Measurements from ENCODE around the gene AGK. TPM values are rescaled to one million over a fixed set of nuclear protein-coding genes. Genes with fewer than 3 reads are reported as not detected.

AGK gene
- total RNA-seq, 1 experiment from 2014 or later: 44.1 TPM

DNA sequence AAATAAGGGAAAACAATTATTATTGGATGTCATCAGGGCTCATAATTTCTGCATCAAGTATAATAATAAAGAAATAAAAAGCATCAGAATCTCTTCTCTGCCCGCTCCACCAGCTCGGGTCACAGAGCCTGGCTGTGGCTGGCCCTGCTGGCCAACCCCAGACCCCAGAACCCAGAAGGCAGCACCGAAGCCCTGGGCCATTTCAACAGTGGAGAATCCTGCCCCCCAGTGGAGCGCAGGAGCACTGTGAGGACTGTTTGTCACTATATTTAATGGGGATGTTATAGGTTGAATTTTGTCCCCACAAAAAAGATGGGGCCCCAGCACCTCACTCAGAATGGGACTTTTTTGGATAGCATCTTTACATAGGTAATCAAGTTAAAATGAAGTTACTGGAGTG, 123.5 kb downstream of the AGK start:
- BruUV-seq (replicated peaks): no TSS peak
- H3K9me2 ChIP-seq (ENCODE audit: insufficient read depth): no peaks in the 10 kb centered on the region
- ChIA-PET CTCF (interaction anchor here (0.5 to 1.6 kb wide), 2 partner anchors 11 to 20 kb away, joined by 4 read pairs; no protein-coding TSS in a partner anchor), POLR2A (ENCODE audit: unreplicated experiment) (interaction anchor here (0.6 kb wide), 2 partner anchors 26 to 59 kb away, joined by 4 to 6 read pairs; no protein-coding TSS in a partner anchor)
- no peaks in the 10 kb centered on the region for H4K20me1 ChIP-seq (ENCODE audit: insufficient read depth)
- H3K4me1 ChIP-seq (replicated peaks; ENCODE audit: insufficient read depth): no peaks in the 10 kb centered on the region; the same call in 1 of the 2 replicates
- intact Hi-C loops (cut with micrococcal nuclease; ENCODE audit: unreplicated experiment): loop anchor here (1.0 to 2.0 kb wide), 2 partner anchors 11 to 22 kb away; no protein-coding TSS in a partner anchor
- H3K4me3 ChIP-seq: no peak overlapping the region
- H3K36me3 ChIP-seq (ENCODE audit: low read depth): peaks cover 9% of the 10 kb centered on the region; the same call in 1 of the 2 replicates
- no peaks in the 10 kb centered on the region for H3K79me2 ChIP-seq (ENCODE audit: low read depth)
- DNase-seq: peak in 1 of 2 experiments; percentile 20
- peaks cover 4% of the 10 kb centered on the region; the same call in 1 of the 2 replicates for H3K9me3 ChIP-seq (ENCODE audit: insufficient read depth, low read depth)
- no peak overlapping the region for H2AFZ ChIP-seq
- TF ChIP-seq EZH2 (IDR thresholded peaks at IDR 0.05; ENCODE audit: low read depth): no peak
- TF ChIP-seq, protein P1, sequence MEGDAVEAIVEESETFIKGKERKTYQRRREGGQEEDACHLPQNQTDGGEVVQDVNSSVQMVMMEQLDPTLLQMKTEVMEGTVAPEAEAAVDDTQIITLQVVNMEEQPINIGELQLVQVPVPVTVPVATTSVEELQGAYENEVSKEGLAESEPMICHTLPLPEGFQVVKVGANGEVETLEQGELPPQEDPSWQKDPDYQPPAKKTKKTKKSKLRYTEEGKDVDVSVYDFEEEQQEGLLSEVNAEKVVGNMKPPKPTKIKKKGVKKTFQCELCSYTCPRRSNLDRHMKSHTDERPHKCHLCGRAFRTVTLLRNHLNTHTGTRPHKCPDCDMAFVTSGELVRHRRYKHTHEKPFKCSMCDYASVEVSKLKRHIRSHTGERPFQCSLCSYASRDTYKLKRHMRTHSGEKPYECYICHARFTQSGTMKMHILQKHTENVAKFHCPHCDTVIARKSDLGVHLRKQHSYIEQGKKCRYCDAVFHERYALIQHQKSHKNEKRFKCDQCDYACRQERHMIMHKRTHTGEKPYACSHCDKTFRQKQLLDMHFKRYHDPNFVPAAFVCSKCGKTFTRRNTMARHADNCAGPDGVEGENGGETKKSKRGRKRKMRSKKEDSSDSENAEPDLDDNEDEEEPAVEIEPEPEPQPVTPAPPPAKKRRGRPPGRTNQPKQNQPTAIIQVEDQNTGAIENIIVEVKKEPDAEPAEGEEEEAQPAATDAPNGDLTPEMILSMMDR (conservative IDR thresholded peaks at IDR 0.05): peak; percentile 53; the same call in 1 of the 2 replicates
- H3K27ac ChIP-seq: no peak overlapping the region
- H3F3A ChIP-seq (ENCODE audit: insufficient read depth, low read depth): peaks cover 11% of the 10 kb centered on the region; the same call in 1 of the 2 replicates
- no peaks in the 10 kb centered on the region for H3K27me3 ChIP-seq (ENCODE audit: insufficient read depth, low read depth)
- no peak overlapping the region for H3K4me2 ChIP-seq

DNA sequence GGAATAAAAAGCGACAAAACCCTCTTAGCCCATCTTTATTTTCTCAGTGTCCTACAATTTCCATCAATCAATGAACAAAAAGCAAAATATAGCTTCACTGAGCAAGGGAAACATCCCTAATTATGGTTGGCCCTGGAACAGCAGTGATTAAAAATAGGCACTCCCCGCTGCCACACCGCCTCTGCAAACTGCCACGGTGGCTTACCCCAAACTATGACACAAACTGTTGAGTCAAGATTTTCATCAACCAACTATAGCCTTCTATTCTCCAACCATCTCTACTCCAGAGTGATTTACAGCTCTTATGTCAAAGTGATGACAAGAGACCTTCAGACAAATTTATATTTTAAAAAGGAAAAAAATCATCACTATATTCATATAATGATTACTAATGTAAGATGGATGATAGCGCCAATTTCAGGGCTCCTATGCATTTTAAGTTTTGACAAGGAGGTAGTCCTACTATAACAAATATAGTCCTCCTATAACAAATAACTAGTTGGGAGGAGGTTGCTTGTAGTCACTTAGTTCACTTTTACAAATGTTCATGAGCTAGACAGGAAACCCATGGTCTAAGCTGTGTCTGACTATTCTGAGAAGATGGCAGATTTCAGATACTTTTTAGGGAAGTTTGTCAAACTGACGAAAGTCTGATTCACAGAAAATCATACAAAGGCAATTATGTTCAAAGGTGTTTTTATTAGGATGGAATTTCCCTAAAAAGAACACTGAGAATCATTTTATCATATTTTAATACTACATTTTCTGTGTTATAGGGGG, 124.4 kb downstream of the AGK start:
- Histone ChIP-seq H3K4me1 (replicated peaks; ENCODE audit: insufficient read depth) (no peaks in the 10 kb centered on the region; the same call in 1 of the 2 replicates), H3K36me3 (ENCODE audit: low read depth) (peaks cover 16% of the 10 kb centered on the region; the same call in 1 of the 2 replicates), H3K4me2 (no peak overlapping the region), H3K4me3 (no peak overlapping the region), H3K27ac (peak overlapping the region; percentile 60), H3K9me2 (ENCODE audit: insufficient read depth) (no peaks in the 10 kb centered on the region), H2AFZ (no peak overlapping the region), H4K20me1 (ENCODE audit: insufficient read depth) (no peaks in the 10 kb centered on the region), H3K27me3 (ENCODE audit: insufficient read depth, low read depth) (no peaks in the 10 kb centered on the region), H3K79me2 (ENCODE audit: low read depth) (no peaks in the 10 kb centered on the region), H3K9me3 (ENCODE audit: insufficient read depth, low read depth) (peaks cover 4% of the 10 kb centered on the region; the same call in 1 of the 2 replicates), H3F3A (ENCODE audit: insufficient read depth, low read depth) (peaks cover 11% of the 10 kb centered on the region; the same call in 1 of the 2 replicates)
- no peak for DNase-seq
- intact Hi-C loops (cut with micrococcal nuclease; ENCODE audit: unreplicated experiment): loop anchor here (1.0 to 2.0 kb wide), 2 partner anchors 21 to 63 kb away; partner anchors contain the start of gene SSBP1
- CTCF ChIA-PET: interaction anchor here (1.6 kb wide), 1 partner anchor 21 kb away, joined by 4 read pairs; no protein-coding TSS in a partner anchor
- TF ChIP-seq EZH2 (IDR thresholded peaks at IDR 0.05; ENCODE audit: low read depth): no peak
- TF ChIP-seq, protein P1 (conservative IDR thresholded peaks at IDR 0.05): no peak
- no TSS peak for BruUV-seq (replicated peaks)
- POLR2A ChIA-PET (ENCODE audit: unreplicated experiment): no interaction called here

DNA sequence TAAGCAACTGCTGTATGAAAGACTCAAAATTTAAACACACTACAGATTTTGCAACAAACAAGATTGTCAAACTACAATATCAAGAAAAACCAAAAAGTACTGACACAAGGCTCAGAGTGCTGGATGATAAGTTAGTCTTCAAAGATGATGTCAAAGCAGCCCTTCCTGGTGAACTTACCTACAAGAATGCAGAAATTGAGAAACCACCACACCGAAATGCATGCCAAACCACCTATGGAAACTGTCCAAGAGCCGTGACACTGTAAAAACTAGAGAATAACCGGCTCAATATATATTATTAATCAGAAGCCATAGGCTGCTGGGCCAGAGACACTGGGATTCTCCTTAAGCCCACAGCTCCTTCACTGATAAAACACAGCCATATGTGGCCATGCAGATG, 125.4 kb downstream of the AGK start:
- no peak for TF ChIP-seq EZH2 (IDR thresholded peaks at IDR 0.05; ENCODE audit: low read depth)
- TF ChIP-seq, protein P1 (conservative IDR thresholded peaks at IDR 0.05): no peak
- H3K36me3 ChIP-seq (ENCODE audit: low read depth): peaks cover 24% of the 10 kb centered on the region
- H3K79me2 ChIP-seq (ENCODE audit: low read depth): no peaks in the 10 kb centered on the region
- CTCF ChIA-PET: no interaction called here
- intact Hi-C loops (cut with micrococcal nuclease; ENCODE audit: unreplicated experiment): loop anchor here (1.0 kb wide), 1 partner anchor 62 kb away; the partner anchor contains the start of gene SSBP1
- no peaks in the 10 kb centered on the region; the same call in 1 of the 2 replicates for H3K4me1 ChIP-seq (replicated peaks; ENCODE audit: insufficient read depth)
- no peaks in the 10 kb centered on the region for H4K20me1 ChIP-seq (ENCODE audit: insufficient read depth)
- H2AFZ ChIP-seq: no peak overlapping the region
- peak; percentile 67 for DNase-seq
- H3F3A ChIP-seq (ENCODE audit: insufficient read depth, low read depth): peaks cover 11% of the 10 kb centered on the region; the same call in 1 of the 2 replicates
- H3K4me2 ChIP-seq: no peak overlapping the region
- H3K4me3 ChIP-seq: no peak overlapping the region
- peaks cover 4% of the 10 kb centered on the region; the same call in 1 of the 2 replicates for H3K9me3 ChIP-seq (ENCODE audit: insufficient read depth, low read depth)
- POLR2A ChIA-PET (ENCODE audit: unreplicated experiment): no interaction called here
- no peaks in the 10 kb centered on the region for H3K9me2 ChIP-seq (ENCODE audit: insufficient read depth)
- BruUV-seq (replicated peaks): no TSS peak
- H3K27ac ChIP-seq: peak overlapping the region; percentile 60
- H3K27me3 ChIP-seq (ENCODE audit: insufficient read depth, low read depth): no peaks in the 10 kb centered on the region

Measured in PC-9 (cell line).